ENCODE results near the gene ZBTB25. TPM values are rescaled to one million over a fixed set of nuclear protein-coding genes. Genes with fewer than 3 reads are reported as not detected.

Gene ZBTB25
- polyA plus RNA-seq, 1 of the 3 experiments (the other 2 are of a cell fraction): 4.5 TPM

DNA sequence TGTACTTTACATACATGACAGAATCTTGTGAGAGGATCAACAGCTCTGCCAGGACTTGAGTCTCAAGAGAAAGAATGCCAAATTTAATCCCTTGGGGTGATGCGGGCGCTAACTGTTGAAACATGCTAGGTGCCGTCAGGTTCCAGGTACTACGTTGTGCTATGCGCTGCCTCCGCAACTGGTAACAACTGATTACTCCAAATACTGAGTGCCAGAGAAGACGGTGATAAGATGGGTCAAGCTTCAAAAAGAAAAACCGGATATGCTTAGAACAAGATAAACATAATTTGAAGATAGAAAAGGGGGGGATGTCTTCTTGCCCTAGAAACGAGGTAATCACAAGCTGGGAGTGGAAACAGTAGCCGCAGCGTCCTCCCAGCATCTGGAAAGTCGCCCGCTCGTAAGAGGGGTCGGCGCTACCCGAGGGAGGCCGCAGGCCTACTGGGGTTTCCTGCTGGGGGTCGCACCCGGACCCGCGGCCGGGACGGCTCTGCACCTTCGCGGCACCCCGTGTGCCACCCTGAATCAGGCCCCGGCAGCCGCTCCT, 678 bp downstream of the ZBTB25 start:
- Histone ChIP-seq H2AFZ (ENCODE audit: low read depth) (peak overlapping the region; percentile 87), H3K9me3 (no peaks in the 10 kb centered on the region), H3K27ac (ENCODE audit: low read depth in 2 of 2, low read length in 1 of 2) (peak overlapping the region; percentile 95 to 99), H3F3A (replicated peaks; ENCODE audit: insufficient read depth) (peaks cover 26% of the 10 kb centered on the region), H3K79me2 (ENCODE audit: insufficient read depth) (peaks cover 84% of the 10 kb centered on the region), H3K4me3 (ENCODE audit: low read depth in 2 of 2, low read length in 1 of 2) (peak overlapping the region; percentile 92), H3K4me2 (peak overlapping the region; percentile 98), H3K9ac (peak overlapping the region; percentile 97), H4K20me1 (ENCODE audit: insufficient read depth) (peaks cover 28% of the 10 kb centered on the region), H3K27me3 (ENCODE audit: insufficient read depth) (no peaks in the 10 kb centered on the region), H3K36me3 (replicated peaks in 1 of 2; ENCODE audit: control insufficient read depth in 1 of 2, insufficient read depth in 2 of 2, low read length in 1 of 2) (peaks cover 0 to 6% of the 10 kb centered on the region in 2 experiments), H3K4me1 (ENCODE audit: control insufficient read depth in 1 of 2, insufficient read depth in 2 of 2, low read depth in 1 of 2, low read length in 1 of 2) (peaks cover 34 to 37% of the 10 kb centered on the region in 2 experiments), H3K9me2 (no peaks in the 10 kb centered on the region)
- ChIA-PET CTCF (interaction anchor here (0.7 to 5.6 kb wide), 6 partner anchors 8 to 334 kb away, joined by 3 to 20 read pairs (median 8); no protein-coding TSS in a partner anchor), POLR2A (interaction anchor here (0.6 to 1.7 kb wide), 4 partner anchors 16 to 601 kb away, joined by 3 to 6 read pairs (median 4); partner anchors contain the start of gene AKAP5)
- TF ChIP-seq USF2 (IDR thresholded peaks at IDR 0.05; ENCODE audit: borderline replicate concordance, low read depth, low read length): no peak
- TF ChIP-seq EP300 (IDR thresholded peaks at IDR 0.05; ENCODE audit: borderline replicate concordance in 1 of 2, low read depth in 1 of 2, low read length in 1 of 2): no peak
- no peak for TF ChIP-seq NFIC (IDR thresholded peaks at IDR 0.05; ENCODE audit: borderline replicate concordance)
- TF ChIP-seq RAD21 (IDR thresholded peaks at IDR 0.05; ENCODE audit: low read length): no peak
- no peak for TF ChIP-seq SIN3A (IDR thresholded peaks at IDR 0.05; ENCODE audit: borderline replicate concordance, low read depth, low read length)
- TF ChIP-seq RFX5 (IDR thresholded peaks at IDR 0.05; ENCODE audit: low read length): no peak
- no peak for TF ChIP-seq ELF1 (IDR thresholded peaks at IDR 0.05)
- no peak for TF ChIP-seq RXRA (IDR thresholded peaks at IDR 0.05; ENCODE audit: borderline replicate concordance, low read depth)
- TF ChIP-seq PBX3 (IDR thresholded peaks at IDR 0.05): no peak
- TF ChIP-seq YY1 (IDR thresholded peaks at IDR 0.05; ENCODE audit: low read depth): no peak
- no peak for DNase-seq
- 3% methylated on average over 18 of the region's 29 CpGs for WGBS (ENCODE audit: low lambda C conversion rate)

- Histone ChIP-seq H4K20me1 (ENCODE audit: insufficient read depth) (peaks cover 23% of the 10 kb centered on the region), H3K9ac (peak overlapping the region; percentile 97), H3F3A (replicated peaks; ENCODE audit: insufficient read depth) (peaks cover 26% of the 10 kb centered on the region), H3K4me2 (peak overlapping the region; percentile 98), H3K79me2 (ENCODE audit: insufficient read depth) (peaks cover 79% of the 10 kb centered on the region), H3K9me3 (no peaks in the 10 kb centered on the region), H2AFZ (ENCODE audit: low read depth) (no peak overlapping the region), H3K9me2 (no peaks in the 10 kb centered on the region), H3K36me3 (replicated peaks in 1 of 2; ENCODE audit: control insufficient read depth in 1 of 2, insufficient read depth in 2 of 2, low read length in 1 of 2) (peaks cover 2 to 6% of the 10 kb centered on the region in 2 experiments), H3K4me1 (ENCODE audit: control insufficient read depth in 1 of 2, insufficient read depth in 2 of 2, low read depth in 1 of 2, low read length in 1 of 2) (peaks cover 30 to 33% of the 10 kb centered on the region in 2 experiments), H3K27ac (ENCODE audit: low read depth in 2 of 2, low read length in 1 of 2) (peak overlapping the region; percentile 95 to 99), H3K27me3 (ENCODE audit: insufficient read depth) (no peaks in the 10 kb centered on the region), H3K4me3 (ENCODE audit: low read depth in 2 of 2, low read length in 1 of 2) (peak overlapping the region; percentile 92)
- CTCF ChIA-PET: interaction anchor here (0.7 to 5.6 kb wide), 8 partner anchors 9 to 939 kb away, joined by 3 to 20 read pairs (median 6); no protein-coding TSS in a partner anchor
- TF ChIP-seq RFX5 (IDR thresholded peaks at IDR 0.05; ENCODE audit: low read length): no peak
- TF ChIP-seq RAD21 (IDR thresholded peaks at IDR 0.05; ENCODE audit: low read length): no peak
- no peak for TF ChIP-seq FOXM1 (IDR thresholded peaks at IDR 0.05; ENCODE audit: low read depth)
- TF ChIP-seq YY1 (IDR thresholded peaks at IDR 0.05; ENCODE audit: low read depth): no peak
- 41% methylated on average over 6 of the region's 6 CpGs for WGBS (ENCODE audit: low lambda C conversion rate)
- no peak for DNase-seq
- POLR2A ChIA-PET: interaction anchor here (0.6 to 1.7 kb wide), 4 partner anchors 16 to 601 kb away, joined by 3 to 5 read pairs (median 4); partner anchors contain the start of genes AKAP5 and MTHFD1
Measured at GRCh38 chr14:64502456-64502855, 1.2 kb downstream of the ZBTB25 start.

All from SK-N-SH (cell line).